Measurements from ENCODE around the gene APLF. TPM values are rescaled to one million over a fixed set of nuclear protein-coding genes. Genes with fewer than 3 reads are reported as not detected.

Gene APLF
- total RNA-seq, 1 experiment from 2014 or later, result 4.5 TPM

GRCh38 chr2:68418855-68419254 is 48.5 kb upstream of the APLF start:
- no peaks in the 10 kb centered on the region for H3K36me3 Mint-ChIP-seq (ENCODE audit: insufficient read depth, unreplicated experiment)
- no peak for DNase-seq
- TF ChIP-seq CTCF (IDR thresholded peaks at IDR 0.05; ENCODE audit: unreplicated experiment), result no peak
- no peaks in the 10 kb centered on the region for H3K9me3 Mint-ChIP-seq (ENCODE audit: low read depth, unreplicated experiment)
- H3K4me1 Mint-ChIP-seq (ENCODE audit: low read depth, unreplicated experiment), result no peaks in the 10 kb centered on the region
- no peak overlapping the region for H3K4me3 Mint-ChIP-seq (ENCODE audit: low read depth, unreplicated experiment)
- intact Hi-C loops (cut with micrococcal nuclease; ENCODE audit: unreplicated experiment), result no loop called here
- peaks cover 47% of the 10 kb centered on the region for H3K27me3 Mint-ChIP-seq (ENCODE audit: unreplicated experiment)
- CTCF ChIA-PET, result interaction anchor here (0.9 kb wide), 1 partner anchor 22 kb away, joined by 3 read pairs; no protein-coding TSS in a partner anchor
- no TSS peak for BruUV-seq (replicated peaks)
- H3K27ac Mint-ChIP-seq (ENCODE audit: unreplicated experiment), result no peak overlapping the region

GRCh38 chr2:68420254-68420910 is 47.0 kb upstream of the APLF start:
- intact Hi-C loops (cut with micrococcal nuclease; ENCODE audit: unreplicated experiment), result no loop called here
- no TSS peak for BruUV-seq (replicated peaks)
- no peak for DNase-seq
- CTCF ChIA-PET, result no interaction called here
- Mint-ChIP-seq H3K27ac (ENCODE audit: unreplicated experiment) (no peak overlapping the region), H3K4me1 (ENCODE audit: low read depth, unreplicated experiment) (no peaks in the 10 kb centered on the region), H3K4me3 (ENCODE audit: low read depth, unreplicated experiment) (no peak overlapping the region), H3K36me3 (ENCODE audit: insufficient read depth, unreplicated experiment) (no peaks in the 10 kb centered on the region), H3K9me3 (ENCODE audit: low read depth, unreplicated experiment) (no peaks in the 10 kb centered on the region), H3K27me3 (ENCODE audit: unreplicated experiment) (peaks cover 47% of the 10 kb centered on the region)
- no peak for TF ChIP-seq CTCF (IDR thresholded peaks at IDR 0.05; ENCODE audit: unreplicated experiment)

- Mint-ChIP-seq H3K9me3 (ENCODE audit: low read depth, unreplicated experiment) (no peaks in the 10 kb centered on the region), H3K27ac (ENCODE audit: unreplicated experiment) (no peak overlapping the region), H3K36me3 (ENCODE audit: insufficient read depth, unreplicated experiment) (no peaks in the 10 kb centered on the region), H3K4me3 (ENCODE audit: low read depth, unreplicated experiment) (no peak overlapping the region), H3K27me3 (ENCODE audit: unreplicated experiment) (peaks cover 17% of the 10 kb centered on the region), H3K4me1 (ENCODE audit: low read depth, unreplicated experiment) (no peaks in the 10 kb centered on the region)
- TF ChIP-seq CTCF (IDR thresholded peaks at IDR 0.05; ENCODE audit: unreplicated experiment), result no peak
- BruUV-seq (replicated peaks), result no TSS peak
- CTCF ChIA-PET, result no interaction called here
- intact Hi-C loops (cut with micrococcal nuclease; ENCODE audit: unreplicated experiment), result no loop called here
- DNase-seq, result no peak
Measured at GRCh38 chr2:68423966-68424650, 43.3 kb upstream of the APLF start.

GRCh38 chr2:68425503-68425902 is 41.9 kb upstream of the APLF start:
- TF ChIP-seq CTCF (IDR thresholded peaks at IDR 0.05; ENCODE audit: unreplicated experiment), result no peak
- Mint-ChIP-seq H3K27ac (ENCODE audit: unreplicated experiment) (no peak overlapping the region), H3K9me3 (ENCODE audit: low read depth, unreplicated experiment) (no peaks in the 10 kb centered on the region), H3K4me3 (ENCODE audit: low read depth, unreplicated experiment) (no peak overlapping the region), H3K36me3 (ENCODE audit: insufficient read depth, unreplicated experiment) (no peaks in the 10 kb centered on the region), H3K27me3 (ENCODE audit: unreplicated experiment) (peaks cover 24% of the 10 kb centered on the region), H3K4me1 (ENCODE audit: low read depth, unreplicated experiment) (no peaks in the 10 kb centered on the region)
- intact Hi-C loops (cut with micrococcal nuclease; ENCODE audit: unreplicated experiment), result no loop called here
- CTCF ChIA-PET, result no interaction called here
- BruUV-seq (replicated peaks), result no TSS peak
- no peak for DNase-seq
